Skin of body (tissue), 2 donors: ENCODE measurements around the gene TUBE1. TPM values are rescaled to one million over a fixed set of nuclear protein-coding genes. Genes with fewer than 3 reads are reported as not detected.
"Not testable (repeated sequence)": the region's sequence is repeated elsewhere in the genome, so short reads cannot be mapped to it uniquely, and the experiment has no call there.

Experiments
- DNase-seq: peaks from one replicate; lab custom pipeline; 2025; lab: John Stamatoyannopoulos, UW
- total RNA-seq: library from RNA; depleted of rRNA; stranded (reverse); fragments of >200 nt; gene quantifications from one replicate; pipeline ENCODE4 v1.2.3, GENCODE V29; 2014

The TUBE1 gene
- total RNA-seq, 1 donor from 2014 or later: 38.0 TPM

GRCh38 chr6:112065426-112065986 is 21.8 kb downstream of the TUBE1 start:
- no peak for DNase-seq

GRCh38 chr6:112062966-112063365 is 24.3 kb downstream of the TUBE1 start:
- DNase-seq: no peak

GRCh38 chr6:112061605-112062004 is 25.7 kb downstream of the TUBE1 start:
- no peak for DNase-seq

GRCh38 chr6:112058243-112059032 is 28.8 kb downstream of the TUBE1 start:
- no peak for DNase-seq

GRCh38 chr6:112054555-112055190 is 32.6 kb downstream of the TUBE1 start:
- no peak for DNase-seq

GRCh38 chr6:112054001-112054400 is 33.3 kb downstream of the TUBE1 start, which contains the start of gene CCN6:
Gene CCN6, plus strand, starts transcription at chr6:112054104. Its CDS starts 254 bp downstream, at chr6:112054358.
- DNase-seq: no peak

- not testable (repeated sequence) for DNase-seq
Observed at GRCh38 chr6:112051251-112051740, 36.0 kb downstream of the TUBE1 start.

- DNase-seq: no peak
Observed at GRCh38 chr6:112050429-112050828, 36.9 kb downstream of the TUBE1 start.

GRCh38 chr6:112049996-112050395 is 37.3 kb downstream of the TUBE1 start:
- DNase-seq: no peak

GRCh38 chr6:112049026-112049799 is 38.1 kb downstream of the TUBE1 start:
- no peak for DNase-seq

- not testable (repeated sequence) for DNase-seq
Observed at GRCh38 chr6:112047523-112047922, 39.8 kb downstream of the TUBE1 start.

GRCh38 chr6:112044856-112045255 is 42.4 kb downstream of the TUBE1 start:
- peak; percentile 67 for DNase-seq

GRCh38 chr6:112044196-112044595 is 43.1 kb downstream of the TUBE1 start:
- no peak for DNase-seq

GRCh38 chr6:112043032-112044007 is 44.0 kb downstream of the TUBE1 start:
- DNase-seq: peak; percentile 96

- no peak for DNase-seq
Observed at GRCh38 chr6:112041535-112041934, 45.7 kb downstream of the TUBE1 start.

- no peak for DNase-seq
Observed at GRCh38 chr6:112040956-112041355, 46.3 kb downstream of the TUBE1 start.

- DNase-seq: no peak
Observed at GRCh38 chr6:112039431-112039770, 47.9 kb downstream of the TUBE1 start.

- no peak for DNase-seq
Observed at GRCh38 chr6:112038756-112039430, 48.4 kb downstream of the TUBE1 start.

GRCh38 chr6:112038268-112038667 is 49.0 kb downstream of the TUBE1 start:
- no peak for DNase-seq

GRCh38 chr6:112037783-112038216 is 49.5 kb downstream of the TUBE1 start:
- no peak for DNase-seq
